NCI-H345 (cell line): ENCODE results near the gene LILRB1.
"Not testable (repeated sequence)": the region's sequence is repeated elsewhere in the genome, so short reads cannot be mapped to it uniquely, and the experiment has no call there.

Experiments
- DNase-seq: peaks from one replicate; lab custom pipeline; 2025; lab: John Stamatoyannopoulos, UW

LILRB1 gene

DNA sequence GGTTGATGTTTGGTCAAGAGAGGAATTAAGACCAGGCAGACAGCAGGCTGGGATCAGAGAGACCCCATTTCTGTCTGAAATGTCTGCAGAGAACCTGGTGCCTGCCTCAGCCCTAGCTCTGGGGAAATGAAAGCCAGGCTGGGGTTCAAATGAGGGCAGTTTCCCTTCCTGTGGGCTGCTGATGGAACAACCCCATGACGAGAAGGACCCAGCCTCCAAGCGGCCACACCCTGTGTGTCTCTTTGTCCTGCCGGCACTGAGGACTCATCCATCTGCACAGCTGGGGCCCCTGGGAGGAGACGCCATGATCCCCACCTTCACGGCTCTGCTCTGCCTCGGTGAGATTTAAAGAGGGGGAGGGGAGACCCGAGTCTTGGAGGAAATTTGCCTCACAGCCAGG lies 32.4 kb downstream of the LILRB1 start, which contains the start of gene LILRB4:
TSS of gene LILRB4 (plus strand) at position 256 of the 400 bp plus-strand sequence. CDS start at position 305, 49 bp downstream.
- no peak for DNase-seq

DNA sequence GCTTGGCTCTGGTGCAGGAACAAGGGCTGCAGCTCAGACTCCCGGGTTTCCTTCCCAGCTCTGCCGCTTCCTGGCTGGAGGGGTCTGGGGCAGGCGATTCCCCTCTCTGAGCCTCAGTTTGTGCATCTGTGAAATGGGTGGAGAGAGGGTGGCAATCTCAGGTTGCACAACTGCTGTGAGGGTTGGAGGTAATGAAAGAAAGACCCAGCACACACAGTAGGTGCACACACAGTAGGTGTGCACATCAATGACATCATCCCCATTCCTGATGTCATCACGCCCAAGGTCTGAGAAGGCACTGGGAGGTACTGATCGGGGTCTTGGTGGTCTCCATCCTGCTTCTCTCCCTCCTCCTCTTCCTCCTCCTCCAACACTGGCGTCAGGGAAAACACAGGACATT lies 35.2 kb downstream of the LILRB1 start:
- no peak for DNase-seq

DNA sequence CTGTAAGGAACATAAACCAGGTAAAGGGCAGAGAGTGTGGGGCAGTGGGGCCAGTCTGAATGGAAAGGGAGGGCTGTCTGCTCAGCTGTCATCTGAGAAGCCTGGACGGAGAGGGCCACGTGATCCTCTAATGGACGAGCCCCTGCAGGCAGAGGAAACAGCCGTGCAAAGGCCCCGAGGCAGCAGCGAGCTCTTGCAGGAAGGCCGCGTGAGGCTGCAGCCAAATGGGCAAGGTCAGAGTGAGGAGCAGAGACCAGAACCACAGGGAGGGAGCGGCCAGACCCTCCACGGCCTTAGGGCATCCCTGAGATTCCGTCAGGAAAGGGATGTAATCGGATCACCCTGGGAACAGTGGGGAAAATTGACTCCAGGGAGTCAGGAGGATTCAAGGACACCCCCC lies 36.9 kb downstream of the LILRB1 start:
- DNase-seq, result no peak

DNA sequence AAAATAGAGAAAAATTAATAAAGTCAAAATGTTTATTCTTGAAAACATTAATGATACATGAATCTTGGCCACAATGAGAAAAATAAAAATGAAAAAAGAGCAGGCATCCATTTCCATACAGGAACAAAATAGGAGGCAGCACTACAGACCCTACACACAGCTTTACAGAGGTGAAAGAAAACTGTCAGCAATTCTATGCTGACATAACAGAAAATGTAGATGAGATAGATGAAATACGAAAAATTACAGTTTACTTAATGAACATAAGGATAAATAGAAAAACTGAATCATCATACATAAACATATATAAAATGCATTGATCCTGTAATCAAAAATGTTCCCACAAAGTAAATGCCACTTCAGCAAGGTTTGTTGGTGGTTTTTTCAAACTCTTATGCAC lies 38.1 kb downstream of the LILRB1 start:
- DNase-seq, result no peak

GRCh38 chr19:54670576-54671357 lies 40.5 kb downstream of the LILRB1 start:
- no peak for DNase-seq

DNA sequence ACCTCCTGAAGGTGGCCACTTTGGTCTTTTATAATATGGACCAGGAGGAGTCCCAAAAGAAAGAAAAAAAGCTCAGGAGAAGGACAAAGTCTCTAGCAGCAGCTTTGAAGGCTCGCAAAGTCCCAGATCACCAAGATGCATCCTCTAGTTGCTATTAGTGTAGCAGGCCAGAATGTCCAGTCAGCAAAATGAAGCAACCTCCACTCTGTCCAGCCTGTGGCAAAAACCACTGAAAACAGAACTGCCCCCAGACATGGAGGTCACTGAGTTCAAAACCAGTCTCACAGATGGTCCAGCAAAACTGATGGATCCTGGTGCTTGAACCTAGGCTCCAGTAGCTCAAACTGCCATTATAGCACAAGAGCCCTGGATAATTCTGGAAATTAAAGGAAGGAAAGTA lies 42.9 kb downstream of the LILRB1 start:
- DNase-seq, result no peak

GRCh38 chr19:54674021-54674617 lies 43.8 kb downstream of the LILRB1 start:
- DNase-seq, result peak; percentile 15

DNA sequence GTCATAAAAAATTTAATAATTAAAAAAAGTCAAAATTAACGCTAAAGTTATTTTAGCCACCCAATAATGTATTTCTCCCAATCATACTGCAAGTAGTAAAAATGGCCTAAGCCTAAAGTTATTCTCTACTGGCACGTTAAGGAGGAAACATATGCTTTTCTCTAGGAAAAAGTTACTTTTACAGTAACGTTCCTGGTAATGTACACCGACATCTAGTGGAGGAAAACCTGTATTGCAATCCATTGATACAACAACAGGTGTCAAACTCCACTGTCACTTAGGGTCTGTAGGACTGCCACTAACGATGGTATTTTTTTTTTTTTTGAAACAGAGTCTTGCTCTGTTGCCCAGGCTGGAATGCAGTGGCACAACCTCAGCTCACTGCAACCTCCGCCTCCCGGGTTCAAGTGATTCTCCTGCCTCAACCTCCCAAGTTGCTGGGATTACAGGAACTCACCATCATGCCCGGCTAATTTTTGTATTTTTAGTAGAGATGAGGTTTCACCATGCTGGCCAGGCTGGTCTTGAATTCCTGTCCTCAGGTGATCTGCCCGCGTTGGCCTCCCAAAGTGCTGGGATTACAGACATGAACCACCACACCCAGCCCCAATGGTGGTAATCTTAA lies 46.0 kb downstream of the LILRB1 start:
- peak; percentile 21 for DNase-seq

- no peak for DNase-seq
These were observed 46.9 kb downstream of the LILRB1 start for GRCh38 chr19:54677217-54677616.

DNA sequence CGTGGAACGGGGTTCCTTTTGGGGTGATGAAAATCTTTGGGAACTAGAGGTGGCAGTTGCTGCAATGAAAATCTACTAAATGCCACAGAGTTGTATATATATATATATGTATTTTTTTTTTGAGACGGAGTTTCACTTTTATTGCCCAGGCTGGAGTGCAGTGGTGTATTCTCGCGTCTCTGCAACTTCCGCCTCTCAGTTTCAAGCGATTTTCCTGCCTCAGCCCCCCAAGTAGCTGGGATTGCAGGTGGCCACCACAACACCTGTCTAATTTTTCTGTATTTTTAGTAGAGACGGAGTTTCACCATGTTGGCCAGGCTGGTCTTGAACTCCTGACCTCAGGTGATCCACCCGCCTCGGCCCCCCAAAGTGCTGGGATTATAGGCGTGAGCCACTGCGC lies 51.3 kb downstream of the LILRB1 start:
- not testable (repeated sequence) for DNase-seq

- no peak for DNase-seq
These were observed 52.1 kb downstream of the LILRB1 start for GRCh38 chr19:54682306-54682856.

- DNase-seq, result no peak
These were observed 54.2 kb downstream of the LILRB1 start for GRCh38 chr19:54684527-54684926.
